PC-9 (cell line): ENCODE results near the gene SORCS2. TPM values are rescaled to one million over a fixed set of nuclear protein-coding genes. Genes with fewer than 3 reads are reported as not detected.

ENCODE experiments used
- BruUV-seq: library from RNA; stranded (reverse); fragments of 400-500 nt; replicated peaks from 2 replicates; lab custom pipeline; 2021; lab: Mats Ljungman, UMichigan
- CTCF ChIA-PET: fragments of 300-600 bp; sonication (Branson Sonifier 250); formaldehyde crosslinking; loops from one replicate; lab custom pipeline; 2022; ENCODE audit warnings: antibody characterized with exemption; lab: Charles Lee
- POLR2A ChIA-PET: fragments of 300-600 bp; sonication (Branson Sonifier 250); formaldehyde crosslinking; loops from one replicate; lab custom pipeline; 2022; ENCODE audit warnings: antibody characterized with exemption; ENCODE audit not compliant: unreplicated experiment; lab: Charles Lee
- DNase-seq, 2 experiments: peaks; one replicate each; pipeline versions ENCODE4 v3.0.0 to v3.0.0-alpha.2; 2015 to 2022; ENCODE audit warnings: mixed read lengths in 1 of 2
- H2AFZ ChIP-seq: fragments of 200-600 bp; sonication (generic); 2 replicates; pipeline ENCODE4 v1.8.1; 2017; ENCODE audit warnings: antibody characterized with exemption
- H3F3A ChIP-seq: fragments of 200-600 bp; sonication (generic); 2 replicates; pipeline ENCODE4 v1.8.1; 2017; ENCODE audit warnings: antibody characterized with exemption, mild to moderate bottlenecking, low read depth; ENCODE audit not compliant: insufficient read depth
- H3K27ac ChIP-seq: fragments of 200-600 bp; sonication (generic); 2 replicates; pipeline ENCODE4 v1.6.1; 2016; ENCODE audit warnings: mixed run types
- H3K27me3 ChIP-seq: fragments of 200-600 bp; sonication (generic); 2 replicates; pipeline ENCODE4 v1.6.1; 2016; ENCODE audit warnings: low read depth, mixed run types; ENCODE audit not compliant: insufficient read depth
- H3K36me3 ChIP-seq: fragments of 200-600 bp; sonication (generic); 2 replicates; pipeline ENCODE4 v1.6.1; 2016; ENCODE audit warnings: low read depth, mixed run types
- H3K4me1 ChIP-seq: fragments of 200-600 bp; sonication (generic); replicated peaks from 2 replicates; pipeline ENCODE4 v1.6.1; 2016; ENCODE audit warnings: mixed run types; ENCODE audit not compliant: insufficient read depth
- H3K4me2 ChIP-seq: fragments of 200-600 bp; sonication (generic); 2 replicates; pipeline ENCODE4 v1.6.1; 2017; ENCODE audit warnings: mixed run types
- H3K4me3 ChIP-seq: fragments of 200-600 bp; sonication (generic); 2 replicates; pipeline ENCODE4 v1.6.1; 2016; ENCODE audit warnings: mixed run types
- H3K79me2 ChIP-seq: fragments of 200-600 bp; sonication (generic); 2 replicates; pipeline ENCODE4 v1.6.1; 2017; ENCODE audit warnings: low read depth, mixed run types
- H3K9me2 ChIP-seq: fragments of 200-600 bp; sonication (generic); 2 replicates; pipeline ENCODE4 v1.8.1; 2017; ENCODE audit warnings: mild to moderate bottlenecking; ENCODE audit not compliant: insufficient read depth
- H3K9me3 ChIP-seq: fragments of 200-600 bp; sonication (generic); 2 replicates; pipeline ENCODE4 v1.8.1; 2016; ENCODE audit warnings: low read depth; ENCODE audit not compliant: insufficient read depth
- H4K20me1 ChIP-seq: fragments of 200-600 bp; sonication (generic); 2 replicates; pipeline ENCODE4 v1.8.1; 2017; ENCODE audit not compliant: insufficient read depth
- EZH2 ChIP-seq: fragments of 200-600 bp; sonication (generic); IDR thresholded peaks from 2 replicates; pipeline ENCODE4 v1.8.0; 2017; ENCODE audit warnings: antibody characterized with exemption, low read depth
- intact Hi-C: fragments of 100-400 bp; cut with micrococcal nuclease; formaldehyde crosslinking; loops from one replicate; pipeline ENCODE4 v1.10.0; 2022; ENCODE audit not compliant: unreplicated experiment
- total RNA-seq: library from RNA; stranded (reverse); gene quantifications from 2 replicates; pipeline ENCODE4 v1.2.3, GENCODE V29; 2021
- TF ChIP-seq, protein P1 (sequence below): fragments of 200-600 bp; sonication (generic); conservative IDR thresholded peaks from 2 replicates; pipeline ENCODE4 v1.6.1; 2017; ENCODE audit warnings: mixed run types, antibody characterized with exemption, mild to moderate bottlenecking, moderate library complexity

The SORCS2 gene
- total RNA-seq, 1 experiment from 2014 or later = 25.8 TPM

DNA sequence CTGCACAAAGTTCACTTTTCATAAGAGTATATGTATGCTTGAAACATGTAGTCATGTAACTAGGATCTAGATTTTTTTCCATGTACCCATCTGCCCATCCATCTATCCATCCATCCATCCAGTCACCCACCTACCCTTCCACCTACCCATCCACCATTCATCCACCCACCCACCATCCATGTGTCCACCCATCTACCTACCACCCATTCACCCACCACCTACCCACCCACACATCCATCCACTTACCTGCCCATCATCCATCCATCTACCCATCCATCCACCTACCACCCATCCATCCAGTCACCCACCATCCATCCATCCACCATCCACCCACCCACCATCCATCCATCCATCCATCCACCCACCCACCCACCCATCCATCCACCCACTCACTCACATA is 364.2 kb downstream of the SORCS2 start:
- Histone ChIP-seq H3K9me2 (no peaks in the 10 kb centered on the region), H3K27ac (no peak overlapping the region), H3K36me3 (no peaks in the 10 kb centered on the region), H3K9me3 (peaks cover 4% of the 10 kb centered on the region; the same call in 1 of the 2 replicates), H3K4me3 (no peak overlapping the region), H3K4me2 (no peak overlapping the region), H4K20me1 (no peaks in the 10 kb centered on the region), H2AFZ (no peak overlapping the region), H3K27me3 (no peaks in the 10 kb centered on the region), H3K79me2 (no peaks in the 10 kb centered on the region), H3F3A (no peaks in the 10 kb centered on the region), H3K4me1 (no peaks in the 10 kb centered on the region)
- intact Hi-C loops = no loop called here
- ChIA-PET CTCF (no interaction called here), POLR2A (no interaction called here)
- no TSS peak for BruUV-seq
- TF ChIP-seq EZH2 = no peak
- TF ChIP-seq, protein P1, sequence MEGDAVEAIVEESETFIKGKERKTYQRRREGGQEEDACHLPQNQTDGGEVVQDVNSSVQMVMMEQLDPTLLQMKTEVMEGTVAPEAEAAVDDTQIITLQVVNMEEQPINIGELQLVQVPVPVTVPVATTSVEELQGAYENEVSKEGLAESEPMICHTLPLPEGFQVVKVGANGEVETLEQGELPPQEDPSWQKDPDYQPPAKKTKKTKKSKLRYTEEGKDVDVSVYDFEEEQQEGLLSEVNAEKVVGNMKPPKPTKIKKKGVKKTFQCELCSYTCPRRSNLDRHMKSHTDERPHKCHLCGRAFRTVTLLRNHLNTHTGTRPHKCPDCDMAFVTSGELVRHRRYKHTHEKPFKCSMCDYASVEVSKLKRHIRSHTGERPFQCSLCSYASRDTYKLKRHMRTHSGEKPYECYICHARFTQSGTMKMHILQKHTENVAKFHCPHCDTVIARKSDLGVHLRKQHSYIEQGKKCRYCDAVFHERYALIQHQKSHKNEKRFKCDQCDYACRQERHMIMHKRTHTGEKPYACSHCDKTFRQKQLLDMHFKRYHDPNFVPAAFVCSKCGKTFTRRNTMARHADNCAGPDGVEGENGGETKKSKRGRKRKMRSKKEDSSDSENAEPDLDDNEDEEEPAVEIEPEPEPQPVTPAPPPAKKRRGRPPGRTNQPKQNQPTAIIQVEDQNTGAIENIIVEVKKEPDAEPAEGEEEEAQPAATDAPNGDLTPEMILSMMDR = no peak
- no peak for DNase-seq

DNA sequence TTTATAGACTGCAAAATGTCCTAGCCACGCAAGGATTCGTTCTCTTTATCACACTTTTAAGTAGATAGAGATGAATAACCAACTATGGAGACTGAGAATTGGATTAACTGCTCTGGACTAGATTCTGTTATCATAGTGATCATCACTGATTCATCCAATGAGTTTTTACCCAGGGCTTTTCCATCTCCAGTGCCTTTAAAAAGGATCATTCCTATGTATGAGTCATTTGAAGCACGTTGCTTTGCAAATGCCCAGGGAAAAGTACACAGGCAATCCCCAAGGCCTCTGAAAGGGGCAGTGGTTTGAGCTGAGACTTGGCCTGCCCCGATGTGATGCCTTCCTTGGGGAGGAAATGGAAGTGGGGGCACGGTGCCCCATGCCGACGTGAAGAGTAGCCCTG is 365.1 kb downstream of the SORCS2 start:
- no TSS peak for BruUV-seq
- Histone ChIP-seq H3K4me1 (no peaks in the 10 kb centered on the region), H3K36me3 (no peaks in the 10 kb centered on the region), H3F3A (no peaks in the 10 kb centered on the region), H3K9me3 (no peaks in the 10 kb centered on the region), H3K27ac (no peak overlapping the region), H2AFZ (no peak overlapping the region), H3K27me3 (no peaks in the 10 kb centered on the region), H3K79me2 (no peaks in the 10 kb centered on the region), H3K4me3 (no peak overlapping the region), H3K9me2 (no peaks in the 10 kb centered on the region), H4K20me1 (no peaks in the 10 kb centered on the region), H3K4me2 (no peak overlapping the region)
- intact Hi-C loops = no loop called here
- DNase-seq = peak; percentile 27 to 60
- CTCF ChIA-PET = no interaction called here
- POLR2A ChIA-PET = no interaction called here
- TF ChIP-seq, protein P1 = no peak
- no peak for TF ChIP-seq EZH2

DNA sequence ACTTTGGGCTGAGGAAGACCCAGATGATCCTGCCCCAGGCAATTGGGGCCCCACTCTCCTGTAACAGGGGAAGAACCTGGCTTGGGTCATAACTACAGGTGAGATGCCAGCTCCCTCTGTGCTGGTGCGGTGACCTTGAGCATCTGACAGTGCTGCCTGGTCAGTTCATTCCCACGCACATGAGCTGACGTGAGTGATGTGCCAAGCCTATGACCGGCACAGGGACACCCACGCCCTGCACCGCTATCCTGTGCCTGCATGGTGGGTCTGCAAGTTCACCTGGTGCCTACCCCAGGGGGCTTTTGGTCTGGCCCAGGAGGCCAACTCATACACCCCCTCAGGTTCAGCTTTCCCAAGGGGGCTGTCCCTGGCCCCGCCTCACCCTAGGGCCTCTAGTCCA is 366.1 kb downstream of the SORCS2 start:
- CTCF ChIA-PET = no interaction called here
- intact Hi-C loops = no loop called here

More for the DNA sequence above, 366.1 kb downstream of the SORCS2 start:
- Histone ChIP-seq H4K20me1 (no peaks in the 10 kb centered on the region), H3K27me3 (no peaks in the 10 kb centered on the region), H2AFZ (no peak overlapping the region), H3K79me2 (no peaks in the 10 kb centered on the region), H3F3A (no peaks in the 10 kb centered on the region), H3K4me2 (no peak overlapping the region), H3K9me3 (no peaks in the 10 kb centered on the region), H3K36me3 (no peaks in the 10 kb centered on the region), H3K27ac (no peak overlapping the region), H3K4me1 (no peaks in the 10 kb centered on the region), H3K4me3 (no peak overlapping the region), H3K9me2 (no peaks in the 10 kb centered on the region)
- no TSS peak for BruUV-seq
- DNase-seq = no peak
- TF ChIP-seq EZH2 = no peak
- TF ChIP-seq, protein P1 = no peak
- POLR2A ChIA-PET = no interaction called here
